HG03066 (cell line): ENCODE measurements around the gene HES4.
A peak's percentile ranks its signal among the peaks of the same experiment; 100 is the strongest.
"Not testable (repeated sequence)": the region's sequence is repeated elsewhere in the genome, so short reads cannot be mapped to it uniquely, and the experiment has no call there.

Source experiments
- ATAC-seq: cut with Tn5 transposase; IDR thresholded peaks from one replicate; pipeline ENCODE4 v1.9.1; 2021; ENCODE audit warnings: low read depth; ENCODE audit not compliant: unreplicated experiment

Gene HES4

GRCh38 chr1:1033731-1034438, 34.0 kb upstream of the HES4 start:
- ATAC-seq: no peak

- ATAC-seq: peak; percentile 83
Measured at GRCh38 chr1:1033009-1033587, 33.2 kb upstream of the HES4 start.

GRCh38 chr1:1032424-1032823, 32.5 kb upstream of the HES4 start:
- ATAC-seq: no peak

GRCh38 chr1:1031659-1032235, 31.9 kb upstream of the HES4 start:
- ATAC-seq: no peak

GRCh38 chr1:1030867-1031658, 31.2 kb upstream of the HES4 start:
- ATAC-seq: not testable (repeated sequence)

- ATAC-seq: no peak
Measured at GRCh38 chr1:1027791-1028190, 27.9 kb upstream of the HES4 start.

- ATAC-seq: no peak
Measured at GRCh38 chr1:1026599-1027413, 26.9 kb upstream of the HES4 start.

GRCh38 chr1:1025730-1026129, 25.8 kb upstream of the HES4 start:
- ATAC-seq: no peak

- ATAC-seq: no peak
Measured at GRCh38 chr1:1024771-1025699, 25.1 kb upstream of the HES4 start.

GRCh38 chr1:1024149-1024770, 24.4 kb upstream of the HES4 start:
- no peak for ATAC-seq

GRCh38 chr1:1023700-1024099, 23.8 kb upstream of the HES4 start:
- ATAC-seq: no peak

- ATAC-seq: no peak
Measured at GRCh38 chr1:1022302-1023009, 22.6 kb upstream of the HES4 start.

- ATAC-seq: no peak
Measured at GRCh38 chr1:1021920-1022259, 22.0 kb upstream of the HES4 start.

GRCh38 chr1:1021010-1021919, 21.4 kb upstream of the HES4 start:
- ATAC-seq: no peak

- no peak for ATAC-seq
Measured at GRCh38 chr1:1020415-1021009, 20.6 kb upstream of the HES4 start.

GRCh38 chr1:1020000-1020404, 20.1 kb upstream of the HES4 start, which contains the start of gene AGRN:
Gene AGRN (plus strand): TSS chr1:1020120. CDS start chr1:1020173, 53 bp downstream.
- peak; percentile 28 for ATAC-seq
